Measurements from ENCODE around the gene PTPRM. TPM values are rescaled to one million over a fixed set of nuclear protein-coding genes. Genes with fewer than 3 reads are reported as not detected.

The PTPRM gene
- total RNA-seq, 1 experiment from 2014 or later: 11.1 TPM

- Mint-ChIP-seq H3K9me3 (no peaks in the 10 kb centered on the region), H3K4me1 (peaks cover 14% of the 10 kb centered on the region), H3K36me3 (no peaks in the 10 kb centered on the region), H3K4me3 (no peak overlapping the region), H3K27ac (no peak overlapping the region), H3K27me3 (ENCODE audit: low read depth) (no peaks in the 10 kb centered on the region)
- TF ChIP-seq ATF3 (CRISPR knock-in tag; conservative IDR thresholded peaks at IDR 0.05) (no peak), FOXP1 (CRISPR knock-in tag; IDR thresholded peaks at IDR 0.05; ENCODE audit: borderline replicate concordance) (no peak), FOXJ3 (CRISPR knock-in tag; IDR thresholded peaks at IDR 0.05; ENCODE audit: borderline replicate concordance) (no peak), ETV6 (CRISPR knock-in tag; IDR thresholded peaks at IDR 0.05) (no peak), ZSCAN18 (CRISPR knock-in tag; IDR thresholded peaks at IDR 0.05) (no peak), ZMAT4 (CRISPR knock-in tag; IDR thresholded peaks at IDR 0.05) (no peak), SOX15 (CRISPR knock-in tag; IDR thresholded peaks at IDR 0.05) (no peak), ATF2 (CRISPR knock-in tag; IDR thresholded peaks at IDR 0.05; ENCODE audit: borderline replicate concordance, low read depth) (no peak), AFF4 (CRISPR knock-in tag; IDR thresholded peaks at IDR 0.05; ENCODE audit: borderline replicate concordance) (no peak), ZNF121 (CRISPR knock-in tag; IDR thresholded peaks at IDR 0.05) (no peak), CREB1 (CRISPR knock-in tag; IDR thresholded peaks at IDR 0.05) (no peak), MAX (CRISPR knock-in tag; IDR thresholded peaks at IDR 0.05) (no peak), GABPB1 (CRISPR knock-in tag; IDR thresholded peaks at IDR 0.05) (no peak), HMGXB4 (CRISPR knock-in tag; IDR thresholded peaks at IDR 0.05) (no peak), NR1H2 (CRISPR knock-in tag; IDR thresholded peaks at IDR 0.05) (no peak), JAZF1 (CRISPR knock-in tag; IDR thresholded peaks at IDR 0.05) (no peak), CDX4 (CRISPR knock-in tag; IDR thresholded peaks at IDR 0.05; ENCODE audit: borderline replicate concordance) (no peak), ZNF232 (CRISPR knock-in tag; IDR thresholded peaks at IDR 0.05) (no peak), GRHL2 (CRISPR knock-in tag; IDR thresholded peaks at IDR 0.05; ENCODE audit: insufficient replicate concordance, severe bottlenecking) (no peak)
- ChIA-PET CTCF (interaction anchor here (0.6 kb wide), 1 partner anchor 110 kb away, joined by 3 read pairs; no protein-coding TSS in a partner anchor), POLR2A (no interaction called here)
- DNase-seq (ENCODE audit: low spot score): no peak
- no peak for ATAC-seq
Measured at GRCh38 chr18:7957297-7957696, 390.2 kb downstream of the PTPRM start.
